Measurements from ENCODE around the gene TMEM63B.

- TF ChIP-seq, protein P1, sequence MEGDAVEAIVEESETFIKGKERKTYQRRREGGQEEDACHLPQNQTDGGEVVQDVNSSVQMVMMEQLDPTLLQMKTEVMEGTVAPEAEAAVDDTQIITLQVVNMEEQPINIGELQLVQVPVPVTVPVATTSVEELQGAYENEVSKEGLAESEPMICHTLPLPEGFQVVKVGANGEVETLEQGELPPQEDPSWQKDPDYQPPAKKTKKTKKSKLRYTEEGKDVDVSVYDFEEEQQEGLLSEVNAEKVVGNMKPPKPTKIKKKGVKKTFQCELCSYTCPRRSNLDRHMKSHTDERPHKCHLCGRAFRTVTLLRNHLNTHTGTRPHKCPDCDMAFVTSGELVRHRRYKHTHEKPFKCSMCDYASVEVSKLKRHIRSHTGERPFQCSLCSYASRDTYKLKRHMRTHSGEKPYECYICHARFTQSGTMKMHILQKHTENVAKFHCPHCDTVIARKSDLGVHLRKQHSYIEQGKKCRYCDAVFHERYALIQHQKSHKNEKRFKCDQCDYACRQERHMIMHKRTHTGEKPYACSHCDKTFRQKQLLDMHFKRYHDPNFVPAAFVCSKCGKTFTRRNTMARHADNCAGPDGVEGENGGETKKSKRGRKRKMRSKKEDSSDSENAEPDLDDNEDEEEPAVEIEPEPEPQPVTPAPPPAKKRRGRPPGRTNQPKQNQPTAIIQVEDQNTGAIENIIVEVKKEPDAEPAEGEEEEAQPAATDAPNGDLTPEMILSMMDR (IDR thresholded peaks at IDR 0.05): no peak
- no peak for TF ChIP-seq POLR2A (IDR thresholded peaks at IDR 0.05)
- no peak for TF ChIP-seq POLR2AphosphoS5 (IDR thresholded peaks at IDR 0.05)
These were observed 13.9 kb upstream of the TMEM63B start for GRCh38 chr6:44113414-44113813.
